Measurements from ENCODE around the gene PACC1. TPM values are rescaled to one million over a fixed set of nuclear protein-coding genes. Genes with fewer than 3 reads are reported as not detected.

Gene PACC1
- total RNA-seq, 2 donors from 2014 or later = 17.3 to 27.4 TPM

GRCh38 chr1:212344905-212345304 is 69.8 kb downstream of the PACC1 start:
- WGBS, 2 experiments (ENCODE audit: insufficient coverage in 1 of 2, insufficient read length in 1 of 2) = 85 to 96% methylated on average over 2 to 4 of the region's 4 CpGs
- no peak overlapping the region for H3K9ac ChIP-seq (ENCODE audit: extremely low read depth, low read length, poor library complexity, severe bottlenecking)
- peaks cover 89% of the 10 kb centered on the region for H3K36me3 ChIP-seq (ENCODE audit: control insufficient read depth, insufficient read depth, low read length)
- H3K27me3 Mint-ChIP-seq (ENCODE audit: insufficient read depth) = no peaks in the 10 kb centered on the region
- H3K27ac Mint-ChIP-seq = no peak overlapping the region
- no peaks in the 10 kb centered on the region for H3K9me3 Mint-ChIP-seq
- H3K4me3 ChIP-seq (ENCODE audit: low read length) = no peak overlapping the region
- TF ChIP-seq CTCF (conservative IDR thresholded peaks at IDR 0.05) = no peak
- no peaks in the 10 kb centered on the region for H3K4me1 Mint-ChIP-seq
- H3K9me3 ChIP-seq (ENCODE audit: control insufficient read depth, low read length) = no peaks in the 10 kb centered on the region
- H3K4me1 ChIP-seq (ENCODE audit: control insufficient read depth, insufficient read depth, low read length) = no peaks in the 10 kb centered on the region
- H3K4me3 Mint-ChIP-seq = no peak overlapping the region
- DNase-seq = no peak
- no peaks in the 10 kb centered on the region for H3K27me3 ChIP-seq (ENCODE audit: control insufficient read depth, insufficient read depth, low read length, poor library complexity, severe bottlenecking)
- H3K36me3 Mint-ChIP-seq (ENCODE audit: low read depth) = peaks cover 37% of the 10 kb centered on the region
- no peak overlapping the region for H3K27ac ChIP-seq (ENCODE audit: low read depth, low read length)

GRCh38 chr1:212341090-212341489 is 73.6 kb downstream of the PACC1 start:
- no peaks in the 10 kb centered on the region for H3K4me1 Mint-ChIP-seq
- H3K27ac ChIP-seq (ENCODE audit: low read depth, low read length) = no peak overlapping the region
- H3K9me3 ChIP-seq (ENCODE audit: control insufficient read depth, low read length) = no peaks in the 10 kb centered on the region
- no peak for DNase-seq
- no peaks in the 10 kb centered on the region for H3K9me3 Mint-ChIP-seq
- no peaks in the 10 kb centered on the region for H3K27me3 Mint-ChIP-seq (ENCODE audit: insufficient read depth)
- H3K36me3 Mint-ChIP-seq (ENCODE audit: low read depth) = peaks cover 32% of the 10 kb centered on the region
- no peaks in the 10 kb centered on the region for H3K4me1 ChIP-seq (ENCODE audit: control insufficient read depth, insufficient read depth, low read length)
- no peaks in the 10 kb centered on the region for H3K27me3 ChIP-seq (ENCODE audit: control insufficient read depth, insufficient read depth, low read length, poor library complexity, severe bottlenecking)
- WGBS, 2 experiments (ENCODE audit: insufficient coverage in 1 of 2, insufficient read length in 1 of 2) = 100% methylated on average over 1 of the region's 1 CpG; no CpG with 5 or more reads in 1 of the 2 experiments
- H3K4me3 Mint-ChIP-seq = no peak overlapping the region
- H3K9ac ChIP-seq (ENCODE audit: extremely low read depth, low read length, poor library complexity, severe bottlenecking) = no peak overlapping the region
- peaks cover 80% of the 10 kb centered on the region for H3K36me3 ChIP-seq (ENCODE audit: control insufficient read depth, insufficient read depth, low read length)
- no peak overlapping the region for H3K27ac Mint-ChIP-seq
- H3K4me3 ChIP-seq (ENCODE audit: low read length) = no peak overlapping the region
- no peak for TF ChIP-seq CTCF (conservative IDR thresholded peaks at IDR 0.05)

GRCh38 chr1:212329105-212329504 is 85.6 kb downstream of the PACC1 start:
- no peak for DNase-seq
- H3K9me3 Mint-ChIP-seq = no peaks in the 10 kb centered on the region
- no peaks in the 10 kb centered on the region for H3K4me1 ChIP-seq (ENCODE audit: control insufficient read depth, insufficient read depth, low read length)
- H3K4me1 Mint-ChIP-seq = no peaks in the 10 kb centered on the region
- peaks cover 22% of the 10 kb centered on the region for H3K36me3 Mint-ChIP-seq (ENCODE audit: low read depth)
- H3K4me3 Mint-ChIP-seq = no peak overlapping the region
- no peak overlapping the region for H3K9ac ChIP-seq (ENCODE audit: extremely low read depth, low read length, poor library complexity, severe bottlenecking)
- no peaks in the 10 kb centered on the region for H3K27me3 Mint-ChIP-seq (ENCODE audit: insufficient read depth)
- no peaks in the 10 kb centered on the region for H3K27me3 ChIP-seq (ENCODE audit: control insufficient read depth, insufficient read depth, low read length, poor library complexity, severe bottlenecking)
- no peak overlapping the region for H3K27ac ChIP-seq (ENCODE audit: low read depth, low read length)
- H3K9me3 ChIP-seq (ENCODE audit: control insufficient read depth, low read length) = peaks cover 8% of the 10 kb centered on the region
- 94 to 95% methylated on average over 2 of the region's 2 CpGs for WGBS, 2 experiments (ENCODE audit: insufficient coverage in 1 of 2, insufficient read length in 1 of 2)
- H3K36me3 ChIP-seq (ENCODE audit: control insufficient read depth, insufficient read depth, low read length) = peaks cover 38% of the 10 kb centered on the region
- H3K4me3 ChIP-seq (ENCODE audit: low read length) = no peak overlapping the region
- H3K27ac Mint-ChIP-seq = no peak overlapping the region
- TF ChIP-seq CTCF (conservative IDR thresholded peaks at IDR 0.05) = no peak

Measured in endodermal cell (in vitro differentiated cells).